HUES64 (cell line): ENCODE data around the gene NRF1.

Experiments used
- H3K27ac ChIP-seq: 2 replicates; pipeline ENCODE4 v1.7.0; 2013; ENCODE audit warnings: low read depth, low read length, inconsistent platforms
- H3K27me3 ChIP-seq: 2 replicates; pipeline ENCODE4 v1.6.1; 2013; ENCODE audit warnings: mild to moderate bottlenecking, low read length; ENCODE audit not compliant: insufficient read depth
- H3K36me3 ChIP-seq: 2 replicates; pipeline ENCODE4 v1.6.1; 2013; ENCODE audit warnings: mild to moderate bottlenecking, low read length; ENCODE audit not compliant: insufficient read depth
- H3K4me1 ChIP-seq: 2 replicates; pipeline ENCODE4 v1.6.1; 2013; ENCODE audit warnings: mild to moderate bottlenecking, low read length, moderate library complexity; ENCODE audit not compliant: insufficient read depth
- H3K4me3 ChIP-seq: 2 replicates; pipeline ENCODE4 v1.5.1; 2013; ENCODE audit warnings: mild to moderate bottlenecking, low read length, moderate library complexity
- H3K9ac ChIP-seq: 2 replicates; pipeline ENCODE4 v1.6.1; 2013; ENCODE audit warnings: mild to moderate bottlenecking, low read depth, low read length
- H3K9me3 ChIP-seq: 2 replicates; pipeline ENCODE4 v1.6.1; 2013; ENCODE audit warnings: low read depth, low read length; ENCODE audit not compliant: insufficient read depth
- WGBS: fragments of 150-250, 120-280 bp; methylation state at CpG from one replicate; pipeline ENCODE4 v1.1.7; 2013; ENCODE audit warnings: missing lambda C conversion rate; 5-methylcytosine and 5-hydroxymethylcytosine counted together

Gene NRF1

DNA sequence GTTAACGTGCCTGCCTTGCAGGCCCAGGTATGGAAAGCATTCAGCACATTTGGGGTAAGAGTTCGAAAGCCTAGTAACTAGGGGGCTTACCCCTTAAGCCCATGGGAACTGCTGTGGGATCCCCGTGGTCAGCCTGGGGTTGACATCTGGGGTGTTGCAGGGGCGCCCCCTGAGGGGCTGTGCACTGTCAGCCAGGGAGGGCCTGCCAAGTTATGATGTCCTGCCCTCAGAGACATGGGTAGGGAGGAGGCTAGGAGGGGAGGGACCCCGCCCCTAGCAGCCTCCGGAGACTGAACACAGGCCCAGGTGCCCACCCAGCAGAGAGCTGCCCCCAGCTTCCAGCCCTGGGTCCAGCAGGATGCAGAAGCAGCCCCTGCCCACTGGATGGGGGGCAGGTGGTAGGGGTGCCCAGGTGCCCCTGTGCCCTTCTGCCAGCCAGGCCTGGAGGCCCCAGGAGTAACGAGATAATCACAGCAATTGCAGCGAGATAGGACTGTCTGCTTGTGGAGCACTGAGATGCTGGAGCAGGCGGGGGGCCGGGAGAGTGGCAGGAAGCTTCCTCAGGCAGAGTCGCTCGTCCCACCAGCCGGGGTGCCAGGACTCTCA, 187.9 kb downstream of the NRF1 start:
- H3K27me3 ChIP-seq: 0 out of 2 replicates have a peak, but pooled peaks cover under 1% of the 10 kb centered on the region
- peaks cover 13% of the 10 kb centered on the region for H3K4me1 ChIP-seq
- no peak overlapping the region for H3K27ac ChIP-seq
- H3K4me3 ChIP-seq: no peak overlapping the region
- 85% methylated on average over 13 of the region's 13 CpGs for WGBS
- no peaks in the 10 kb centered on the region for H3K36me3 ChIP-seq
- no peaks in the 10 kb centered on the region for H3K9me3 ChIP-seq
- no peak overlapping the region for H3K9ac ChIP-seq

DNA sequence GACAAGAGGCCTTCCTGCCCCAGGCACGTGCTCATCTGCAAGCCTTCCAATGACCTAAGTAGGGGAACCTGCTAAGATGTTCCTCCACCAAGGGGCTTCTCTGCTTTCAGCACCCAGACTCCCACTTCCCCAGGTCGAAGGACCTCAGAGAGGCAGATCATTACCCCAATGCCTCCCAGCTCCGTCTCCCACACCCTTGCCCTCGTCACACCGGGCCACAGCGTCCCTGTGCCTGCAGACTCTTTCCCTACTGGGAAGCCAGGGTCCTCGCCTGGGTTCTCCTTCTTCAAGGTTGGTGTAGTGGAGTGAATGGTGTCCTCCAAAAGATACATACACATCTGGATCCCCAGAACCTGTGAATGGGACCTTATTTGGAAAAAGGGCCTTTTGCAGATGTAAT, 189.4 kb downstream of the NRF1 start:
- no peak overlapping the region for H3K4me3 ChIP-seq
- H3K27me3 ChIP-seq: no peaks in the 10 kb centered on the region
- H3K36me3 ChIP-seq: no peaks in the 10 kb centered on the region
- peaks cover 13% of the 10 kb centered on the region for H3K4me1 ChIP-seq
- H3K27ac ChIP-seq: no peak overlapping the region
- no peaks in the 10 kb centered on the region for H3K9me3 ChIP-seq
- 88% methylated on average over 6 of the region's 7 CpGs for WGBS
- H3K9ac ChIP-seq: no peak overlapping the region

DNA sequence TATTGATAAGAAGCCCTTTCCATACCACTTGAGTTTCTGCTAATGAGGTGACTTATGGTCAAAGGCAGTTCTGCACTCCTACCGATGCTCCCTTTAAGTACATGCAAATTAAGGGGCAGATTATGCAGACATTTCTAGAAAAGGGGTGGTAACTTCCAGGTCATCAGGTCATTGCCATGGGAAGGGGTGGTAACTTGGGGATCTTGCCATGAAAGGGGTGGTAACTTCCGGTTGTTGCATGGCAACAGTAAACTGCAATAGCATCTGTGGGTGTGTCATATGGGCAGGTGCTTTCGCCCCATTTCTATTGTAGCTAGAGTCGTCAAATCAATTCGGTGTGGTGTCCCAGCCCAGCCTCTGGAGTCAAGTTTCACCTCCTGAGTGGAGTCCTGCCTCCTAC, 190.4 kb downstream of the NRF1 start:
- H3K9ac ChIP-seq: no peak overlapping the region
- no peak overlapping the region for H3K27ac ChIP-seq
- H3K27me3 ChIP-seq: no peaks in the 10 kb centered on the region
- H3K9me3 ChIP-seq: no peaks in the 10 kb centered on the region
- H3K4me3 ChIP-seq: no peak overlapping the region
- WGBS: 67% methylated on average over 5 of the region's 5 CpGs
- H3K36me3 ChIP-seq: no peaks in the 10 kb centered on the region
- peaks cover 13% of the 10 kb centered on the region for H3K4me1 ChIP-seq

DNA sequence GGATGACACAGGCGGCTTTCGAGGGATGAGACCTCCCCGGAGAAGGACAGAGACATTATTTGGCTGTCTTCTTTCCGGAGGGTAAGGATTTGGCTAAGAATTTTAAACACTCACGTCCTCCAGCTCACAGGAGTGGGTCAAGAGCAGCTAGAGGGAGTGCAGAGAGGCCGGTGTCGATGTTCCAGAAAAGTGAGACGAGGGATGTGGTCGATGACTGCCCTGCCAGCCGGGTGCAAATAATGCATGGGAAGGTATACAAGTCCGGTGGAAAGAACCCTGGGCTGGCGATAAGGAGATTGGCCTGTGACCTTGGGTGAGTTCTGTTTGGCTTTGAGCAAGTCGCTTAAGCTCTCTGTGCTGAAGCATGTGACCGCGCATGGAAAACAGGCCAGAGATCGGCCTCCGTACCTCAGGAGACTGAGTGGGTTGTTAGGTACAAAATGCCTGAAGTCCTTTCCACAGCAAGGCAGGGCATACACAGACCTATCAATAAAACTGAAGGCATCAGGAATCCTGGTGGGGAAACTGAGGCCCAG, 192.1 kb downstream of the NRF1 start:
- Histone ChIP-seq H3K27ac (no peak overlapping the region), H3K4me3 (no peak overlapping the region), H3K36me3 (no peaks in the 10 kb centered on the region), H3K27me3 (no peaks in the 10 kb centered on the region), H3K4me1 (0 out of 2 replicates have a peak, but pooled peaks cover 4% of the 10 kb centered on the region), H3K9me3 (no peaks in the 10 kb centered on the region), H3K9ac (no peak overlapping the region)
- 93% methylated on average over 17 of the region's 17 CpGs for WGBS

DNA sequence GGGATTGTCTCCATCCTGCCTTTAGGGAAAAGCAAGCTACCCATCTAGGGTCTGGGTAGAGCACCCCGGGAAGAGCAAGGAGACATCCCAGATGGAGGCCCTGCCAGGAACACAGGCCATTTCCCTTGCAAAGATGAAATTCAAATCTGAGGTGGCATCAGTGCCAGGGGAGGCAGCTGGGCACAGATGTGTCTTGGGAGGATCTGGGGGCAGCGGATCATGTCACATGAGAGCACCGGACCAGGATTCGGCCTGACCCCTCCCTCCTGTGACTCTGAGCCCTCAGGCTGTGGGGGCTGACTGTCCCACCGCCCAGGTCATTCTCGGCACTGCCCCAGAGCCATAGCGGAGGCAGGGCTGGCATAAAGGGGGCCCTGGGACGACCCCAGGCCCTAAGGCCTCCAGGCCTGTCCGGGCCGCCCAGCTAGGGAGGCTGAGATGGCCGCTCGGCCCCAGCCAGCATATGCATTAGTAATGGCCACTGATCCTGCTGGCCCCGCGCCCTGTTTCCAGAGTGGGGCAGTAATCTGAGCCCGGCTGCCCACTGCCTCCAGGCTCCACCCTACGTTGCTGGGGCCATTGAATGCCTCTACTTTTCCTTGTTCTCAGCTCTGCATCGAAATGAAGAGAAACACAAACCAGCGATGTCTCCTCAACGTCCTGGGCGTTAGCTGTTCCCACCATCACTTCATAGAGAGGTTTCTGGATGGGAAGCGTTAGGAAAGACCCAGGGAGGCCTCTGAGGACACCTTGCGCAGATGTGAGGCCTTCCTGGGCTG, 192.8 kb downstream of the NRF1 start:
- Histone ChIP-seq H3K4me1 (0 out of 2 replicates have a peak, but pooled peaks cover 4% of the 10 kb centered on the region), H3K9ac (no peak overlapping the region), H3K9me3 (no peaks in the 10 kb centered on the region), H3K27ac (no peak overlapping the region), H3K36me3 (no peaks in the 10 kb centered on the region), H3K27me3 (no peaks in the 10 kb centered on the region), H3K4me3 (no peak overlapping the region)
- 89% methylated on average over 22 of the region's 22 CpGs for WGBS

DNA sequence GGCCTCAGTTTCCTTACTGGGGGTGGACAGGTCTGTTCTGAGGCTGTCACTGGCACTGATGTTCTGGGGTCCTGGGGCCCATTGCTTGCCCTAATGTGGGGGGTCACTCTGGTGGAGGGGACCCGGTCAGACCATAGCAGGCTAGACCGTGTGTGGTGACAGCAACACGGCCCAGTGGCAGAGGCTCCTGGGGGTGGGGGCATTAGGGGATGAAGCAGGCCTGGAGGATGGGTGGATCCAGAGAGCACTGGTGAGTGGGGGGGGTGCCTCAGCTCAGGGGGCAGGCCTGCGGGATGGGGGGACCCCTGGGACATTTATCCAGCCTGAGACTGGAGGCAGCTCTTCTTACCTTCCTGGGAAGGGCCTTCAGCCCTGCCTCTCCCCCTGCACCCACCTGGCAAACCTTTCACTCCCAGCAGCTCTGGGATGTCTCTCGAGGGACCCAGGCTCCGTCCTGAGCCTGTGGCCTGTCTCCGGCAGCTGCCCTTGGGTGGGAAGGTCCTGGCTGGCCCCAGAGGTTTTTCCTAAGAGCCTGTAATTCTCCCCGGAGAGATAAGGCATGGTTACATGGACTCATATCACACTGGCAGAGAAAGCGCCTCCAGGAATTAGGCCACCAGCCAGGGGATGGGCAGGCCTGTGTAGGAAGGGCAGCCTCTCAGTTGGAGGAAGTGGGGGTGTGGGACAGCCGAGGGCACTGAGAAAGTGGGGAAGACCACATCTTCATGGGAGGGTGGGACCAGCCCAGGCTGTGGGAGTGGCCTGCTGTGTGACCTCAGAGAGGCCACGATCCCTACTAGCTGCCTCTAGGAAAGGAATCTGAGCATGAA, 193.6 kb downstream of the NRF1 start:
- no peak overlapping the region for H3K4me3 ChIP-seq
- H3K27me3 ChIP-seq: no peaks in the 10 kb centered on the region
- WGBS: 87% methylated on average over 11 of the region's 11 CpGs
- 0 out of 2 replicates have a peak, but pooled peaks cover 4% of the 10 kb centered on the region for H3K4me1 ChIP-seq
- H3K9ac ChIP-seq: no peak overlapping the region
- H3K27ac ChIP-seq: no peak overlapping the region
- H3K36me3 ChIP-seq: no peaks in the 10 kb centered on the region
- no peaks in the 10 kb centered on the region for H3K9me3 ChIP-seq
